ENCODE measurements around the gene BCAS1. TPM values are rescaled to one million over a fixed set of nuclear protein-coding genes. Genes with fewer than 3 reads are reported as not detected.
"Not testable (repeated sequence)": the region's sequence is repeated elsewhere in the genome, so short reads cannot be mapped to it uniquely, and the experiment has no call there.

The BCAS1 gene
- total RNA-seq, 1 experiment from 2014 or later: 4.0 TPM

GRCh38 chr20:53935344-53936084, 134.9 kb downstream of the BCAS1 start:
- Histone ChIP-seq H3K36me3 (ENCODE audit: low read depth) (no peaks in the 10 kb centered on the region), H3K27me3 (ENCODE audit: insufficient read depth, low read depth) (no peaks in the 10 kb centered on the region), H3K4me1 (replicated peaks; ENCODE audit: insufficient read depth) (peaks cover 42% of the 10 kb centered on the region), H3F3A (ENCODE audit: insufficient read depth, low read depth) (peaks cover 24% of the 10 kb centered on the region), H3K4me2 (no peak overlapping the region), H3K4me3 (no peak overlapping the region), H4K20me1 (ENCODE audit: insufficient read depth) (no peaks in the 10 kb centered on the region), H3K9me2 (ENCODE audit: insufficient read depth) (no peaks in the 10 kb centered on the region), H2AFZ (no peak overlapping the region), H3K79me2 (ENCODE audit: low read depth) (no peaks in the 10 kb centered on the region), H3K9me3 (ENCODE audit: insufficient read depth, low read depth) (no peaks in the 10 kb centered on the region; the same call in 1 of the 2 replicates), H3K27ac (no peak overlapping the region)
- POLR2A ChIA-PET (ENCODE audit: unreplicated experiment): interaction anchor here (0.6 kb wide), 1 partner anchor 107 kb away, joined by 3 read pairs; no protein-coding TSS in a partner anchor
- no peak for DNase-seq
- CTCF ChIA-PET: no interaction called here
- intact Hi-C loops (cut with micrococcal nuclease; ENCODE audit: unreplicated experiment): loop anchor here (5.0 kb wide), 1 partner anchor 198 kb away; no protein-coding TSS in a partner anchor
- BruUV-seq (replicated peaks): no TSS peak
- TF ChIP-seq CTCF (conservative IDR thresholded peaks at IDR 0.05) (no peak), EZH2 (IDR thresholded peaks at IDR 0.05; ENCODE audit: low read depth) (no peak)

- Histone ChIP-seq H3K27me3 (ENCODE audit: insufficient read depth, low read depth) (no peaks in the 10 kb centered on the region), H3K36me3 (ENCODE audit: low read depth) (no peaks in the 10 kb centered on the region), H3F3A (ENCODE audit: insufficient read depth, low read depth) (peaks cover 31% of the 10 kb centered on the region), H4K20me1 (ENCODE audit: insufficient read depth) (no peaks in the 10 kb centered on the region), H3K9me3 (ENCODE audit: insufficient read depth, low read depth) (no peaks in the 10 kb centered on the region; the same call in 1 of the 2 replicates), H3K4me3 (no peak overlapping the region), H3K27ac (no peak overlapping the region), H3K9me2 (ENCODE audit: insufficient read depth) (no peaks in the 10 kb centered on the region), H3K79me2 (ENCODE audit: low read depth) (no peaks in the 10 kb centered on the region), H3K4me2 (no peak overlapping the region), H2AFZ (no peak overlapping the region), H3K4me1 (replicated peaks; ENCODE audit: insufficient read depth) (peaks cover 44% of the 10 kb centered on the region)
- POLR2A ChIA-PET (ENCODE audit: unreplicated experiment): interaction anchor here (0.6 to 1.0 kb wide), 2 partner anchors 199 to 675 kb away, joined by 3 read pairs; no protein-coding TSS in a partner anchor
- no peak for DNase-seq
- TF ChIP-seq CTCF (conservative IDR thresholded peaks at IDR 0.05) (no peak), EZH2 (IDR thresholded peaks at IDR 0.05; ENCODE audit: low read depth) (no peak)
- CTCF ChIA-PET: no interaction called here
- intact Hi-C loops (cut with micrococcal nuclease; ENCODE audit: unreplicated experiment): loop anchor here (5.0 kb wide), 1 partner anchor 197 kb away; no protein-coding TSS in a partner anchor
- BruUV-seq (replicated peaks): no TSS peak
These were observed 135.7 kb downstream of the BCAS1 start for GRCh38 chr20:53934421-53935343.

- Histone ChIP-seq H3K4me2 (no peak overlapping the region), H3K4me1 (replicated peaks; ENCODE audit: insufficient read depth) (peaks cover 36% of the 10 kb centered on the region), H3K9me3 (ENCODE audit: insufficient read depth, low read depth) (no peaks in the 10 kb centered on the region; the same call in 1 of the 2 replicates), H3K4me3 (no peak overlapping the region), H3K9me2 (ENCODE audit: insufficient read depth) (no peaks in the 10 kb centered on the region), H4K20me1 (ENCODE audit: insufficient read depth) (no peaks in the 10 kb centered on the region), H3K79me2 (ENCODE audit: low read depth) (no peaks in the 10 kb centered on the region), H2AFZ (no peak overlapping the region), H3K36me3 (ENCODE audit: low read depth) (no peaks in the 10 kb centered on the region), H3K27me3 (ENCODE audit: insufficient read depth, low read depth) (no peaks in the 10 kb centered on the region), H3F3A (ENCODE audit: insufficient read depth, low read depth) (peaks cover 21% of the 10 kb centered on the region), H3K27ac (no peak overlapping the region)
- CTCF ChIA-PET: no interaction called here
- intact Hi-C loops (cut with micrococcal nuclease; ENCODE audit: unreplicated experiment): no loop called here
- DNase-seq: no peak
- TF ChIP-seq CTCF (conservative IDR thresholded peaks at IDR 0.05) (no peak), EZH2 (IDR thresholded peaks at IDR 0.05; ENCODE audit: low read depth) (no peak)
- POLR2A ChIA-PET (ENCODE audit: unreplicated experiment): interaction anchor here (0.6 kb wide), 1 partner anchor 410 kb away, joined by 5 read pairs; no protein-coding TSS in a partner anchor
- BruUV-seq (replicated peaks): no TSS peak
These were observed 137.1 kb downstream of the BCAS1 start for GRCh38 chr20:53933232-53933846.

- BruUV-seq (replicated peaks); CTCF ChIA-PET; intact Hi-C loops (cut with micrococcal nuclease; ENCODE audit: unreplicated experiment); DNase-seq; POLR2A ChIA-PET (ENCODE audit: unreplicated experiment); H3K4me2 ChIP-seq; H2AFZ ChIP-seq; H3K27me3 ChIP-seq (ENCODE audit: insufficient read depth, low read depth); H3K9me2 ChIP-seq (ENCODE audit: insufficient read depth); H4K20me1 ChIP-seq (ENCODE audit: insufficient read depth); H3K79me2 ChIP-seq (ENCODE audit: low read depth); H3K9me3 ChIP-seq (ENCODE audit: insufficient read depth, low read depth); H3K36me3 ChIP-seq (ENCODE audit: low read depth); H3K4me3 ChIP-seq; H3K27ac ChIP-seq: not testable (repeated sequence)
- Histone ChIP-seq H3K4me1 (replicated peaks; ENCODE audit: insufficient read depth) (peaks cover 30% of the 10 kb centered on the region), H3F3A (ENCODE audit: insufficient read depth, low read depth) (peaks cover 21% of the 10 kb centered on the region)
These were observed 137.7 kb downstream of the BCAS1 start for GRCh38 chr20:53932655-53933192.
